ENCODE data around the gene MIDN. TPM values are rescaled to one million over a fixed set of nuclear protein-coding genes. Genes with fewer than 3 reads are reported as not detected.

Gene MIDN
- total and polyA plus RNA-seq, 2 of the 4 experiments (the other 2 are of a cell fraction), result 2.5 to 26.0 TPM

GRCh38 chr19:1258707-1259205, 10.4 kb downstream of the MIDN start:
- ATAC-seq (ENCODE audit: low read depth), result no peak
- no peak overlapping the region for H3K9ac ChIP-seq (ENCODE audit: low read depth, low read length)

More at GRCh38 chr19:1258707-1259205, 10.4 kb downstream of the MIDN start:
- no peak for DNase-seq
- in situ Hi-C loops (cut with MboI; ENCODE audit: low sequenced_read_pairs), result no loop called here
- Histone ChIP-seq H4K8ac (ENCODE audit: low read depth in 2 of 2, low read length in 2 of 2) (no peak overlapping the region; a peak in 1 of 4 replicates), H3K14ac (replicated peaks; ENCODE audit: low read depth, low read length) (peak overlapping the region; percentile 68; the same call in 1 of the 2 replicates), H4K5ac (ENCODE audit: low read depth, low read length) (no peak overlapping the region), H2BK120ac (ENCODE audit: low read depth, low read length) (no peak overlapping the region), H2AK5ac (ENCODE audit: low read depth, low read length) (no peak overlapping the region), H2BK5ac (ENCODE audit: low read depth, low read length, poor library complexity, severe bottlenecking) (peak overlapping the region; percentile 78), H3K9me1 (ENCODE audit: insufficient read depth, low read length) (peaks cover 3% of the 10 kb centered on the region; the same call in 1 of the 2 replicates), H4K20me1 (ENCODE audit: insufficient read depth, low read length) (peaks cover 66% of the 10 kb centered on the region), H3K79me1 (ENCODE audit: low read depth in 1 of 2, low read length in 2 of 2) (peaks cover 0 to 71% of the 10 kb centered on the region in 2 experiments; a peak in 2 of 4 replicates), H3K4me1 (ENCODE audit: control insufficient read depth, insufficient read depth, low read length) (peaks cover 57% of the 10 kb centered on the region), H3K18ac (ENCODE audit: low read depth, low read length) (no peak overlapping the region), H2AFZ (replicated peaks; ENCODE audit: low read length, poor library complexity) (peak overlapping the region; percentile 61), H3K23ac (ENCODE audit: low read depth, low read length) (no peak overlapping the region), H2BK20ac (ENCODE audit: low read depth, low read length) (no peak overlapping the region), H3K4me2 (ENCODE audit: low read depth, low read length) (no peak overlapping the region), H2AK9ac (replicated peaks; ENCODE audit: low read depth, low read length, poor library complexity) (peak overlapping the region; percentile 93), H4K91ac (ENCODE audit: insufficient read depth, low read depth, low read length) (no peak overlapping the region), H3K27ac (ENCODE audit: insufficient read depth, low read length) (peak overlapping the region; percentile 74), H3K9me3 (ENCODE audit: control insufficient read depth, insufficient read depth, low read length) (no peaks in the 10 kb centered on the region), H3K27me3 (ENCODE audit: control insufficient read depth, insufficient read depth, low read length) (no peaks in the 10 kb centered on the region), H3K4me3 (ENCODE audit: insufficient read depth, low read depth, low read length) (no peak overlapping the region), H3K56ac (ENCODE audit: extremely low read depth, insufficient read depth, low read length) (no peak overlapping the region), H3K36me3 (ENCODE audit: control insufficient read depth, insufficient read depth, low read length) (peaks cover 49% of the 10 kb centered on the region), H3K4ac (ENCODE audit: low read depth, low read length) (peak overlapping the region; percentile 16; the same call in 1 of the 2 replicates), H2BK15ac (ENCODE audit: low read depth, low read length) (no peak overlapping the region)
- ChIA-PET POLR2A (ENCODE audit: unreplicated experiment) (interaction anchor here (0.6 kb wide), 2 partner anchors 9 to 15 kb away, joined by 4 to 11 read pairs; no protein-coding TSS in a partner anchor), CTCF (interaction anchor here (1.4 kb wide), 1 partner anchor 14 kb away, joined by 5 read pairs; no protein-coding TSS in a partner anchor)
- intact Hi-C loops (cut with micrococcal nuclease), result no loop called here
- TF ChIP-seq MAZ (IDR thresholded peaks at IDR 0.05; ENCODE audit: borderline replicate concordance, low read depth, low read length), result no peak
- no peak for TF ChIP-seq SMC3 (IDR thresholded peaks at IDR 0.05; ENCODE audit: low read depth, low read length)
- TF ChIP-seq CHD1 (IDR thresholded peaks at IDR 0.05; ENCODE audit: low read depth, low read length), result no peak; the same call in 1 of the 2 replicates
- TF ChIP-seq RCOR1 (IDR thresholded peaks at IDR 0.05; ENCODE audit: insufficient replicate concordance, low read length), result no peak
- no peak for TF ChIP-seq MXI1 (IDR thresholded peaks at IDR 0.05; ENCODE audit: borderline replicate concordance, low read depth, low read length)
- TF ChIP-seq FOS (IDR thresholded peaks at IDR 0.05; ENCODE audit: low read depth, low read length), result no peak
- TF ChIP-seq ELK1 (IDR thresholded peaks at IDR 0.05; ENCODE audit: borderline replicate concordance, low read depth, low read length), result no peak
- no peak for TF ChIP-seq RAD21 (IDR thresholded peaks at IDR 0.05; ENCODE audit: low read length)
- TF ChIP-seq, protein P1, sequence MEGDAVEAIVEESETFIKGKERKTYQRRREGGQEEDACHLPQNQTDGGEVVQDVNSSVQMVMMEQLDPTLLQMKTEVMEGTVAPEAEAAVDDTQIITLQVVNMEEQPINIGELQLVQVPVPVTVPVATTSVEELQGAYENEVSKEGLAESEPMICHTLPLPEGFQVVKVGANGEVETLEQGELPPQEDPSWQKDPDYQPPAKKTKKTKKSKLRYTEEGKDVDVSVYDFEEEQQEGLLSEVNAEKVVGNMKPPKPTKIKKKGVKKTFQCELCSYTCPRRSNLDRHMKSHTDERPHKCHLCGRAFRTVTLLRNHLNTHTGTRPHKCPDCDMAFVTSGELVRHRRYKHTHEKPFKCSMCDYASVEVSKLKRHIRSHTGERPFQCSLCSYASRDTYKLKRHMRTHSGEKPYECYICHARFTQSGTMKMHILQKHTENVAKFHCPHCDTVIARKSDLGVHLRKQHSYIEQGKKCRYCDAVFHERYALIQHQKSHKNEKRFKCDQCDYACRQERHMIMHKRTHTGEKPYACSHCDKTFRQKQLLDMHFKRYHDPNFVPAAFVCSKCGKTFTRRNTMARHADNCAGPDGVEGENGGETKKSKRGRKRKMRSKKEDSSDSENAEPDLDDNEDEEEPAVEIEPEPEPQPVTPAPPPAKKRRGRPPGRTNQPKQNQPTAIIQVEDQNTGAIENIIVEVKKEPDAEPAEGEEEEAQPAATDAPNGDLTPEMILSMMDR (conservative IDR thresholded peaks at IDR 0.05; ENCODE audit: low read depth, low read length), result no peak
- 54% methylated on average over 2 of the region's 15 CpGs; no CpG with 5 or more reads in 1 of the 2 experiments for WGBS, 2 experiments (ENCODE audit: extremely low coverage in 2 of 2, insufficient read length in 1 of 2)
- dilution Hi-C loops (cut with HindIII; ENCODE audit: low sequenced_read_pairs, unreplicated experiment), result no loop called here
- no TSS peak for BruUV-seq (replicated peaks)
